ENCODE measurements around the gene USP28.

The USP28 gene

DNA sequence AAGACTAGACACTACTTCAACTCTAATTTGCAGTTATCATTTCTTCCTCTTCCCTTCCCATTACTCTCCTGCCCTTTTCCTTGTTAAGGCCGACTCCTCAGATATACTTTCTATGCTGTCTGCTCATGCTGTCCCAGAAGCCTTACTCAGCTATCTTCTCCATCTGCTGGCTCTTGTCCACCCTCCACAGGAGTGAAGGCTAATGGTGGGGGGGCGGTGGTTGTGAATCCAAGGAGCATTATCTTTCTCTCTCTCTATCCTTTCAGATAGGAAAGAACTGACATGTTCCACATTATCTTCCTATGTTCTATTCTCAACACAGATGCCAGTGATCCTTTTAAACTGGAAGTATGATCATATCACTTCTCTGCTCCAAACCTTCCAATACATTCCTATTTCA lies 37.4 kb downstream of the USP28 start:
- TF ChIP-seq GATA3 (IDR thresholded peaks at IDR 0.05; ENCODE audit: low read depth, low read length) (no peak), GATA2 (IDR thresholded peaks at IDR 0.05; ENCODE audit: low read depth, low read length) (no peak)

DNA sequence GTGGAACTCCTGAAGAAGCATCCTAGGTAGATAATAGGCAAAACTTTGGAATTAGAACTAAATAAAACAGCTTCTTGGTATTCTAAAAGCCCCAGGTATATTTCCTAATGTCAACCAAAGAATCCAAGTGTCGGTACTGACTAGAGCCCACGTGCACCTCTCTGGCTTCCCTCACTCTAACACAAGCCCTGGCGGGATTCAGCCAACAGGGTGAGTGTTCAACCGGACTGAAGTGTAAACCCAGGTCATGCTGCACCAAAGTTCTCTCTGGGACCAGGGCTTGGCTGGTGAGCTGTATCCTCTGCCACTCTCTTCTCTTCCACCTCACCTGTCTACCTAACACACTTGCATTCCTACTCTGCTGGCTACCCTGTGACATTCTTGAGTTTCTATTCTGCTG lies 40.1 kb downstream of the USP28 start:
- TF ChIP-seq GATA2 (IDR thresholded peaks at IDR 0.05; ENCODE audit: low read depth, low read length) (no peak), GATA3 (IDR thresholded peaks at IDR 0.05; ENCODE audit: low read depth, low read length) (no peak)

DNA sequence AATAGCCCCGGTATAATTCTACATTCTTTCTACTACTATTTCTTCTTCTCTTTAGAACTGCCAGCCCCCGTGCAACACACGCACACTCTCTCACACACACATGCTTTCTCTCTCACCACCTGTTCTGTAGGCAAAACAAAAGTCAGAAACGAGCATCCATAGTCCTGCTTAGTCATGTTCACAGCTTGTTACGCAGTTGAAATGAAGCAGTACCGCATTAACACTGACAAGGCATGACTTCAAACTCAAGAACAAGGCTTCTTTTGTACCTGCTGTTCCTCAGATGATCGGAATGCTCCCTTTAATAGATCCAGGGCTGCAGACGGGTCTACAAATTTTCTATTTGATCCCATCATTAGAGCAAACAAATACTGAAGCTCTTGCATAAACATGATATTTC lies 42.2 kb downstream of the USP28 start:
- TF ChIP-seq GATA2 (IDR thresholded peaks at IDR 0.05; ENCODE audit: low read depth, low read length) (no peak), GATA3 (IDR thresholded peaks at IDR 0.05; ENCODE audit: low read depth, low read length) (no peak)

DNA sequence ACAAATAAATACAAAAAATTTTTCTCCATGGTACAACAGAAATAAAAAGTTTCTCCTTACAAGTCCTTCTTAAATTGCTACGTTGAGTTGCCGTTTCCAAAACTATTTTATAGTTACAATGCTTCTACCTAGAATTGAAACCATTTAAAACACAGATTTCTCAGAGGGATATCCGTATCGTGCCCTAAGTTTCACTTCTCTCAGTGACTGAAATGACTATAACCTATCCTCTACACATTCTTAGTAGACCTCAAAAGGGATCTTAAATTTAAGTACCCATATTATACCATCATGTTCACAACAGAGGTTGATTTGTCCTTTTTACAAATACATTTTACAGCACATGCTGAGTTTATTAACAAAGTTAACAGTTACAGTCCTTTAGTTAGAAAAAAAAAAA lies 44.1 kb downstream of the USP28 start:
- TF ChIP-seq GATA2 (IDR thresholded peaks at IDR 0.05; ENCODE audit: low read depth, low read length) (no peak), GATA3 (IDR thresholded peaks at IDR 0.05; ENCODE audit: low read depth, low read length) (no peak)

DNA sequence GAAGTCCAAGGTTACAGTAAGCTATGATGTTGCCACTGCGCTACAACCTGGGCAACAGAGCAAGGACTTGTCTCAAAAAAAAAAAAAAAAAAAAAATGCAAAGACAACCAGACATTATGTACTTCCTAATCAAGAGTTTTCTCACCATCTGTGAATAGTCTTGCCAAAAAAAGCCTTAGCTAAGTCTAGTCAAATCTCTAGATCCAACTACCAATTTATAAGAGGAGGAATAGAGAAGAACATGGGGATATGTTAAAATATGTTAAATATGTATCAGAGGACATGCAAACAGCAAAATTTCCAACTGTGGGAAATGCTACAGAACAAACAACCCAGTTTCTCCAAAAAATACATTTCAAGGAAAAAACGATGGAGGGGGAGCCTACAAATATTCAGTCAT lies 45.6 kb downstream of the USP28 start:
- no peak for TF ChIP-seq GATA3 (IDR thresholded peaks at IDR 0.05; ENCODE audit: low read depth, low read length)
- TF ChIP-seq GATA2 (IDR thresholded peaks at IDR 0.05; ENCODE audit: low read depth, low read length): no peak

DNA sequence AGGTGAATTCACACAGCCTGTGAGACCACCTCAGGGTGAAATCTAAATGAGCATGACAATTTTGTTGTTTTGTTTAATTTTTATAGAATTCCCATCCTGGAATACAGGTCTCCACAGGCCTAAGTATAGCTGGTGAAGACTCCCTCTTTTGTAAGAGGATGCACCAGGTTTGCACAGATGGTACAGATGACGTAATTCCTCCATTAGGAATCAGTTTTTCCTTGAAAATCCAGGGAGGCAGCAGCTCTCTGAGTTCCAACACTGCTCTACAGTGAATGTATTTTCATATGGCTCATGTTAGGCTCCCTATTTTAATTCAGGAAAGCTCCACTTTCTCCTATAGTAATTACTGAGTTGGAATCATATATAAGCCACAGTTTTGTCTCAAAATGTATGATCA lies 47.2 kb downstream of the USP28 start:
- TF ChIP-seq GATA3 (IDR thresholded peaks at IDR 0.05; ENCODE audit: low read depth, low read length) (no peak), GATA2 (IDR thresholded peaks at IDR 0.05; ENCODE audit: low read depth, low read length) (no peak)

DNA sequence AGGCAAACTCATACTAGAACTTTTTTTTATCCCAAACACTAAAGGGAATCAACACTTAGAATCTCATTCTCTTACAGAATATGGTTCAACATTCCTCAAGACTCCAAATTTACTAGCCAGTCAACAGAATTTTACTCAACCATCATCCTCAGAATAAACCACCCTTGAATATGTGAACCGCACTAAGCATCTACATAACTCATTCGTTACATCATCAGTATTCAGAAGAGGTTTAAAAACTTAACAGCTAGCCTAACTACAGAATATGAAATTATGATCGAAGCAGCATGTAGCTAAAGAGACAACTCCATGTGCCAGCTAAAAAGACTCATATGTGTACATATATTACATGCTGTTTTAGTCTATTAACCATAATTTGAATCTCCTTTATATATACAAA lies 47.9 kb downstream of the USP28 start:
- TF ChIP-seq GATA2 (IDR thresholded peaks at IDR 0.05; ENCODE audit: low read depth, low read length) (no peak), GATA3 (IDR thresholded peaks at IDR 0.05; ENCODE audit: low read depth, low read length) (no peak)

DNA sequence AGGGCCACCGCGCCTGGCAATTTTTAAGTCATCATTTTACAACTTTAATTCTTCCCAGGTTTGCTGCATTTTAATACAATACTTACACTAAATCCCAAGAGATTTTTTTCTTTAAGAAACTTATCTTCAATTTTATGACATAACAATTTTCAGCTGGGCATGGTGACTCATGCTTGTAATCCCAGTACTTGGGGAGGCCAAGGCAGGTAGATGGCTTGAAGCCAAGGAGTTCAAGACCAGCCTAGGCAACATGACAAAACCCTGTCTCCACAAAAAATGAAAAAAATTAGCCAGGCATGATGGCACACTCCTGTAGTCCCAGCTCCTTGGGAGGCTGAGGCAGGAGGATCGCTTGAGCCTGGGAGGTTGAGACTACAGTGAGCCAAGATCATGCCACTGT lies 56.9 kb downstream of the USP28 start:
- TF ChIP-seq GATA3 (IDR thresholded peaks at IDR 0.05; ENCODE audit: low read depth, low read length) (no peak), GATA2 (IDR thresholded peaks at IDR 0.05; ENCODE audit: low read depth, low read length) (no peak)

DNA sequence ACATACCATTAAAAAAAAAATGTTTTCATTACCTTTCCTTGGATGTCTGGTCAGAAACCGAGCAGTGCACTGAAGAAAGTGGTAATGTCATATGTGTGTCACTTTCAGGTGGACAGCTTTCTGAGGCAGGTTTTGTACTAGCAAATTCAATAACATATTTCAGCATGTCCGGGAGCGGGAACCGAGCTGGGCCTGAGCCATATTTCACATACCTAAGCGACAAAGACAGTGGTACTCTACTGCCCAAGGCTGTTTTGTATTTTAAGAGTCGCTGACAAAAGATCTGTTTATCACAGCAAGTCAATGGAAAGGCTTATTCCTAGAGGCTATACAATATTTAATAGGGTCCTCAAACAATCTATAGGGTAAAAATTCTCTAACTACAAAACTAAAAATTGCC lies 57.7 kb downstream of the USP28 start:
- TF ChIP-seq GATA3 (IDR thresholded peaks at IDR 0.05; ENCODE audit: low read depth, low read length) (no peak), GATA2 (IDR thresholded peaks at IDR 0.05; ENCODE audit: low read depth, low read length) (no peak)

DNA sequence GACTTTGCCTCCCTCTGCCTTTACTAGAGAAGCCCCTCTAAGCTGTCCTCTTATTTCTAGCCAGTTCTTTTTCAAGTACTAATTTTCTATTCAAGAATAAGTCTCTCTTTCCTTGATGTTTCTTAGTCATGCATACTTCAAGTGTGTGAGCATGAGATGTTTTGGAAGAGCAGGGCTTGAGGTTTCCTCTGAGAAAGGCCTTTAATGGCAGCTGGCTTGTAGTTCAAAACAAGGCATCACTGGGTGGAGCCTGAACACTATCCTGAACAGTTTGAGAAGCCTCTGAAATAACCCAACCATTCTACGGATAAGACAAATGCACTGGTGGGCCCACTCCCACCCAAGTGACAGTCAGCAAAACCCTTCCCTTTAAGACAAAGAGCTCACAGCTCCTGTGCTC lies 58.2 kb downstream of the USP28 start:
- no peak for TF ChIP-seq GATA2 (IDR thresholded peaks at IDR 0.05; ENCODE audit: low read depth, low read length)
- no peak for TF ChIP-seq GATA3 (IDR thresholded peaks at IDR 0.05; ENCODE audit: low read depth, low read length)

DNA sequence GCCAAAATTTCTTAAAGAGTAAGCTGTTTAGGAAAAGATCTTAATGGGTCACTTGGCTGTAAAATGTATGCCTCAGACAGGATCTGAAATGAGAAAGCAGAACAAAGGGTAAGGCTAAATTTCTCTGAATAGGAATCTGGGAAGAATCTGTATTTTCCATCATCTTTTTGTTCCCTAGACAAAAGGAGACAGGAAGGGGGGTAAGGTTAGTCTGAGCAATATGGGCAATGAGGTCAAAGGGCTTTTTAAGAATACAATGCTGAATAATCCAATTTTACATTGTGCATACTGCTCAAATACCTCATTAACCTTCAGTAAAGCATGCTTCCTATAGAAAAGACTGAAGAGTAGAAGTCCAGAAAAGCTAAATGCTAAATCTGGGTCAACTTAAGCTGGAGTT lies 61.2 kb downstream of the USP28 start:
- no peak for TF ChIP-seq GATA3 (IDR thresholded peaks at IDR 0.05; ENCODE audit: low read depth, low read length)
- no peak for TF ChIP-seq GATA2 (IDR thresholded peaks at IDR 0.05; ENCODE audit: low read depth, low read length)

DNA sequence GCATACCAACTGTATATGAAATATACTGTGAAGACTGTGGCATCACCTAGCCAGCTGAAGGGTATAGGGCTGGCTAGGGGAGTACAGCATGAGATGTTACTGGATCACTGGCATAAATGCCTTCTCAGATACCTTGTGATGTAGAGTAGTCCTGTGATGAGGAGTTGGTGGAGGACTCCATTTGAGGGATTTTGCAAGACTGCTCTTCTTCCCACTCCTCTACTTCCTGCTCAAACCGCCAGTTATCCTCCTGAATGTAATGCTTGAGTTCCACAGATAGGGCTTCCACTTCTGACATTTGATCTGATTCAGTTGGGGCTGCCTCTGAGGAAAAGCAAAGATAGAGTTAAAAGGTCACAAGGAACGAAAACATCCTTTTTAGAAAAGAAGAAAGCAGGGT lies 66.4 kb downstream of the USP28 start:
- TF ChIP-seq GATA2 (IDR thresholded peaks at IDR 0.05; ENCODE audit: low read depth, low read length): no peak

DNA sequence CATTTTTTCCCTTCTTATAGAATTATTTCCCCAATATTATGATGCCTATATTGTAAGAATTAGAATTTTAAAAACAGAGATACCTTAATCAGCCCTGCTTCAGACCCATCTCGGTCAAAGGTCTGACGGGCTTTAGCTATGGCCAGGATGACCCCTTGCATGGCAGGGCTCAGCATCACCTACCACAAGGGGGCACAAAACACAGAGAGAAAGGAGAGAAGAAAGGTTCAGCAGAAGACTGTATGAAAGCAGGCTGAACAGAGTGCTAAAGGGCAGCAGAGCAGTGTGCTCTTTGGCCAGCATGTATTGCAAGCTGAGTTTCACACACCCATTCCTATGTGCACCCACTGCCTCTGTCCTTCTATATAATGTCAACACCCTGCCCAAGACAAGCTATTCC lies 69.0 kb downstream of the USP28 start:
- no peak for TF ChIP-seq GATA3 (IDR thresholded peaks at IDR 0.05; ENCODE audit: low read depth, low read length)
- TF ChIP-seq GATA2 (IDR thresholded peaks at IDR 0.05; ENCODE audit: low read depth, low read length): no peak

DNA sequence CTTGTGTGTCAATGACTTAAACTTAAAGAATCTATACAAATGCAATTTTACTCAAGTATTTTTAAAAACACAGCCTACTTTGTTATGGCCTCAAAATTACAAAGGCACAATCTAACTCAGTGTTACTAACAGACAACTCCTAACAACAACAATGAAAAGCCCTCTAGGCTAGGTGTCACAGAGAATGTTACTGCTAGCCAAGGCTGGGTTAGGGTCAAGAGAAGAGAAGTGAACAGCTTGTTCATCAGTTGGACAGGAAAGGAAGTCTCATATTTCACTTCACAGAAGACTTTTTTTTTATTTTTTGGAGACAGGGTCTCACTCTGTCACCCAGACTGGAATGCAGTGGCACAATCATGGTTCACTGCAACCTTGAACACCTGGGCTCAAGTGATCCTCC lies 69.7 kb downstream of the USP28 start:
- TF ChIP-seq GATA3 (IDR thresholded peaks at IDR 0.05; ENCODE audit: low read depth, low read length) (no peak), GATA2 (IDR thresholded peaks at IDR 0.05; ENCODE audit: low read depth, low read length) (no peak)

DNA sequence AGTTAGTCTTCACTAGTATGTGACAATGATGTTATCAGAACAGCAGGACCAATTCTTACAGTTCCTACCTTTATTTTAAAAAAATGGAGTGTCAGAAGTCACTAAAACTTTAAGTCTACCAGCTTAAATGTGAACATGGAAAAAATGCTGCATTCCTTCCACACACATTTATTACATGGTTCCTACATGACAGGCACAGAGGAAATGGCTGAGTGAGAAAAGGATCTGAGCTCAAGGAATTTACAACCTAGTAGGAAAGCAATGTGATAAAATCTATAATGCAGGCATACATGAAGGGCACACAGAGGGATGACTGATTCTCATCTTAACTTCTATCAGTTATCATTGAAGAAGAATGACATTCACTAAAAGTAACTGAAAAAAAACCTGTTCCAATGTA lies 72.8 kb downstream of the USP28 start:
- TF ChIP-seq GATA2 (IDR thresholded peaks at IDR 0.05; ENCODE audit: low read depth, low read length): no peak
- no peak for TF ChIP-seq GATA3 (IDR thresholded peaks at IDR 0.05; ENCODE audit: low read depth, low read length)

DNA sequence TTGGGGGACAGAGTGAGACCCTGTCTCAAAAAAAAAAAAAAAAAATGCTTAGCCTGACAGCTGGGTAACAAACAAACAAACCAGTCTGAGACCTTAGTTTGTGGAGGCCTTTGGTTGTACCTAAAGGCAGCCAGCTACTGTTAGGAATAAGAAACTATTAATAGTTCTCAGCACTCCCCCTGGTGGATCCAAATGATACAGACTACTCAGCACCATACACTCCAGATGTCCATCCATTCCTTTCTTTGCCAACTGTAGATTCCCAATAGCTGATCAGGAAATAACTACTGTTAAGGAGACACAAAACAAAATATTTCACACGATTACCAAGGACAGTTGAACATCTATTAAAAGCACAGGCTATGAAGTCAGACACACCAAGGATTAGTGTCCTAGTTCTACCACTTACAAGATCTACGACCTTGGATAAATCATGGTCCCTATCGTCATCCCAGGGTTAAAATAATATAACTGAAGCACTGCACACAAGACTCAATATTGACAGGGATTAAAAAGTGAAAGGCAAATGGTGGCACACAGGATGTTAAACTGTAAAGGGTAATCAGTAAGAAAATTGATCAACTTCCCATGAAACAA lies 78.6 kb downstream of the USP28 start:
- no peak for TF ChIP-seq GATA3 (IDR thresholded peaks at IDR 0.05; ENCODE audit: low read depth, low read length)
- TF ChIP-seq GATA2 (IDR thresholded peaks at IDR 0.05; ENCODE audit: low read depth, low read length): no peak

Data from SH-SY5Y (cell line).